GM12878 (cell line): ENCODE measurements around the gene SAXO1. TPM values are rescaled to one million over a fixed set of nuclear protein-coding genes. Genes with fewer than 3 reads are reported as not detected.

Experiments used
- ATAC-seq: fragments of 200-7000 bp; cut with Tn5 transposase; 3 replicates; pipeline ENCODE4 v1.9.1; 2020; ENCODE audit warnings: mild to moderate bottlenecking, moderate library complexity
- BruUV-seq: library from RNA; stranded (reverse); fragments of 400-500 nt; replicated peaks from 2 replicates; lab custom pipeline; 2021; lab: Mats Ljungman, UMichigan
- CTCF ChIA-PET: fragments of 300-600 bp; sonication (Branson Sonifier 250); formaldehyde crosslinking; extraction: SDS; loops from one replicate; lab custom pipeline; 2021; ENCODE audit warnings: inconsistent platforms; lab: Yijun Ruan, JAX
- POLR2A ChIA-PET: fragments of 350-600 bp; formaldehyde crosslinking; extraction: SDS; loops from one replicate; lab custom pipeline; 2021; ENCODE audit warnings: inconsistent platforms; lab: Charles Lee
- RAD21 ChIA-PET: fragments of 300-600 bp; sonication (Branson Sonifier 250); formaldehyde crosslinking; loops from one replicate; lab custom pipeline; 2023; ENCODE audit warnings: antibody characterized with exemption; ENCODE audit not compliant: unreplicated experiment; lab: Charles Lee
- SMC1A ChIA-PET: fragments of 300-600 bp; sonication (Branson Sonifier 250); formaldehyde crosslinking; loops from one replicate; lab custom pipeline; 2023; ENCODE audit not compliant: unreplicated experiment, uncharacterized antibody; lab: Charles Lee
- DNase-seq: peaks from one replicate; pipeline ENCODE4 v3.0.0-alpha.2; 2011; ENCODE audit warnings: low read depth, low spot score
- FAIRE-seq: peaks from 3 replicates; lab custom pipeline; 2011; peaks lifted over from hg19 to GRCh38; lab: Jason Lieb, UNC
- H2AFZ ChIP-seq: 2 replicates; pipeline ENCODE4 v1.6.0; 2011; ENCODE audit warnings: low read depth, low read length, control low read depth; ENCODE audit not compliant: control insufficient read depth
- H3K27ac ChIP-seq: 2 replicates; pipeline ENCODE4 v1.5.1; 2011; ENCODE audit warnings: control low read depth; ENCODE audit not compliant: control insufficient read depth, insufficient read depth
- H3K27me3 ChIP-seq, 2 experiments: replicated peaks in 1 of 2; 2 replicates each; pipeline versions ENCODE4 v1.6.0 to v1.6.1; 2011; ENCODE audit warnings: low read length in 1 of 2; ENCODE audit not compliant: control insufficient read depth in 2 of 2, insufficient read depth in 2 of 2
- H3K36me3 ChIP-seq, 2 experiments: 2 replicates each; pipeline ENCODE4 v1.5.1; 2011; ENCODE audit warnings: low read length in 1 of 2; ENCODE audit not compliant: control insufficient read depth in 2 of 2, insufficient read depth in 2 of 2
- H3K4me1 ChIP-seq: 2 replicates; pipeline ENCODE4 v1.6.1; 2011; ENCODE audit warnings: mild to moderate bottlenecking, low read length, moderate library complexity, mixed read lengths; ENCODE audit not compliant: control insufficient read depth, insufficient read depth
- H3K4me2 ChIP-seq: 2 replicates; pipeline ENCODE4 v1.6.0; 2011; ENCODE audit warnings: control low read depth; ENCODE audit not compliant: control insufficient read depth, insufficient read depth
- H3K4me3 ChIP-seq: fragments of 200-600 bp; sonication (generic); 2 replicates; pipeline ENCODE4 v1.5.1; 2016
- H3K79me2 ChIP-seq: 2 replicates; pipeline ENCODE4 v1.6.0; 2011; ENCODE audit warnings: low read length; ENCODE audit not compliant: control insufficient read depth, insufficient read depth
- H3K9ac ChIP-seq: 2 replicates; pipeline ENCODE4 v1.8.0; 2011; ENCODE audit warnings: low read length, control low read depth, mixed read lengths; ENCODE audit not compliant: control insufficient read depth, insufficient read depth
- H3K9me3 ChIP-seq: replicated peaks from 3 replicates; pipeline ENCODE4 v1.5.1; 2011; ENCODE audit warnings: mild to moderate bottlenecking, low read length; ENCODE audit not compliant: control insufficient read depth, insufficient read depth
- H4K20me1 ChIP-seq: 2 replicates; pipeline ENCODE4 v1.6.0; 2011; ENCODE audit not compliant: control insufficient read depth, insufficient read depth
- EP300 ChIP-seq, 2 experiments: fragments of 150-350 bp in 1 of 2; IDR thresholded peaks; 2 replicates each; pipeline ENCODE4 v1.6.1; 2011 to 2012; ENCODE audit warnings: low read depth in 2 of 2, low read length in 2 of 2, borderline replicate concordance in 1 of 2, improper control_type of control experiment in 1 of 2, inconsistent platforms in 1 of 2; ENCODE audit not compliant: control insufficient read depth in 1 of 2
- ETV6 ChIP-seq, 2 experiments: fragments of 450-650 bp in 1 of 2; IDR thresholded peaks in 1 of 2; conservative IDR thresholded peaks in 1 of 2; 2 replicates each; pipeline ENCODE4 v1.6.1; 2014; ENCODE audit warnings: antibody characterized with exemption in 1 of 2, borderline replicate concordance in 1 of 2, low read depth in 1 of 2, mild to moderate bottlenecking in 1 of 2, moderate library complexity in 1 of 2
- HCFC1 ChIP-seq: fragments of 150-350 bp; IDR thresholded peaks from 2 replicates; pipeline ENCODE4 v1.6.1; 2014; ENCODE audit warnings: low read length
- KAT2A ChIP-seq: conservative IDR thresholded peaks from 2 replicates; pipeline ENCODE4 v1.6.1; 2011; ENCODE audit warnings: low read depth, low read length; ENCODE audit not compliant: control insufficient read depth
- MEF2B ChIP-seq: fragments of 450-650 bp; IDR thresholded peaks from 2 replicates; pipeline ENCODE4 v1.6.1; 2018; ENCODE audit warnings: mild to moderate bottlenecking, moderate library complexity; ENCODE audit not compliant: partially characterized antibody, poor library complexity, severe bottlenecking
- PAX8 ChIP-seq: fragments of 450-650 bp; IDR thresholded peaks from 2 replicates; pipeline ENCODE4 v1.6.1; 2017; ENCODE audit warnings: mild to moderate bottlenecking, moderate library complexity
- SREBF1 ChIP-seq: IDR thresholded peaks from 2 replicates; pipeline ENCODE4 v1.6.1; 2012; ENCODE audit warnings: mild to moderate bottlenecking, low read length
- TAF1 ChIP-seq: IDR thresholded peaks from 2 replicates; pipeline ENCODE4 v1.6.1; 2011; ENCODE audit warnings: mild to moderate bottlenecking, low read depth, low read length, borderline replicate concordance
- YY1 ChIP-seq: IDR thresholded peaks from 2 replicates; pipeline ENCODE4 v1.6.1; 2011; ENCODE audit warnings: low read depth, mild to moderate bottlenecking, low read length
- WGBS: methylation state at CpG from one replicate; pipeline ENCODE4 v1.1.6; 2016; ENCODE audit warnings: low lambda C conversion rate; ENCODE audit not compliant: insufficient replicate concordance, insufficient coverage; ENCODE audit errors: missing lambda C conversion rate; 5-methylcytosine and 5-hydroxymethylcytosine counted together
- in situ Hi-C: fragments of 300-500 bp; cut with MboI; formaldehyde crosslinking; loops from 9 replicates; pipeline ENCODE4 v1.14.3; 2018; ENCODE audit warnings: mixed read lengths
- intact Hi-C: fragments of 100-400 bp; cut with micrococcal nuclease; formaldehyde crosslinking; loops from one replicate; pipeline ENCODE4 v1.14.2; 2022; ENCODE audit not compliant: unreplicated experiment
- polyA plus RNA-seq, 11 experiments: library from polyadenylated mRNA; depleted of rRNA in 4 of 11; unstranded in 6 of 11; stranded (reverse) in 5 of 11; fragments of >200 nt; fragmentation: Nextera tagmentation in 4 of 11; fragmentation: Illumina TruSeq in 1 of 11; extraction: Ambion mirVana in 4 of 11; extraction: Trizol in 1 of 11; gene quantifications; 1 replicate in 1 of 11; 2 replicates in 10 of 11; pipeline versions ENCODE4 v1.2.1 to v1.2.3, GENCODE V29; 2011 to 2016; ENCODE audit warnings: inconsistent platforms in 2 of 11, missing spikeins in 2 of 11, low read depth in 1 of 11
- total RNA-seq, 4 experiments: library from RNA; depleted of rRNA in 3 of 4; stranded (reverse); fragments of >200 nt in 3 of 4; fragmentation: Illumina TruSeq in 1 of 4; extraction: Trizol in 1 of 4; gene quantifications; 2 replicates each; pipeline versions ENCODE4 v1.2.1 to v1.2.3, GENCODE V29; 2013 to 2021
- TF ChIP-seq, protein P1 (sequence below): IDR thresholded peaks from 2 replicates; pipeline ENCODE4 v1.6.1; 2012; ENCODE audit warnings: low read depth, low read length, improper control_type of control experiment
- TF ChIP-seq, protein P2 (sequence below): fragments of 450-650 bp; IDR thresholded peaks from 2 replicates; pipeline ENCODE4 v1.6.1; 2016; ENCODE audit warnings: mild to moderate bottlenecking
- TF ChIP-seq, protein P3 (sequence below): IDR thresholded peaks from 2 replicates; pipeline ENCODE4 v1.6.1; 2012; ENCODE audit warnings: improper control_type of control experiment, low read depth, low read length; ENCODE audit not compliant: insufficient replicate concordance

Gene SAXO1
- total and polyA plus RNA-seq, 10 of the 15 experiments (the other 5 are each of a cell fraction or from before 2014, with no cell fraction given): under 0.01 to 0.01 TPM; not detected in 8

DNA sequence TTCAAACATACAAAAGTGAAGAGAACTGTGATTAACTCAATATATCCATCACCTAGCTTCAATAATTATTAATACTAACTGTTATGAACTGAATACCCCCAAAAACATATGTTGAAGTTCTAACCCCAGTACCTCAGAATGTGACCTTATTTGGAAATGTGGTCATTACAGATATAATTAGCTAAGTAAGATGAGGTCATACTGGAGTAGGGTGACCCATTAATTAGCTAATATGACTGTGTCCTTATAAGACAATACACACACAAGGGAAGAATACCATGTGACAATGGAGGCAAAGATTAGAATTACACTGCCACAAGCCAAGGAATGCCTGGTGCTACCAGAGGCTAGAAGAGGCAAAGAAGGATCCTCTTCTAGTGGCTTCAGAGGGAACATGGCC lies 24.0 kb upstream of the SAXO1 start (continued):
- no peak for TF ChIP-seq EP300 (IDR thresholded peaks at IDR 0.05; ENCODE audit: borderline replicate concordance in 1 of 2, control insufficient read depth in 1 of 2, low read depth in 2 of 2, low read length in 2 of 2)

DNA sequence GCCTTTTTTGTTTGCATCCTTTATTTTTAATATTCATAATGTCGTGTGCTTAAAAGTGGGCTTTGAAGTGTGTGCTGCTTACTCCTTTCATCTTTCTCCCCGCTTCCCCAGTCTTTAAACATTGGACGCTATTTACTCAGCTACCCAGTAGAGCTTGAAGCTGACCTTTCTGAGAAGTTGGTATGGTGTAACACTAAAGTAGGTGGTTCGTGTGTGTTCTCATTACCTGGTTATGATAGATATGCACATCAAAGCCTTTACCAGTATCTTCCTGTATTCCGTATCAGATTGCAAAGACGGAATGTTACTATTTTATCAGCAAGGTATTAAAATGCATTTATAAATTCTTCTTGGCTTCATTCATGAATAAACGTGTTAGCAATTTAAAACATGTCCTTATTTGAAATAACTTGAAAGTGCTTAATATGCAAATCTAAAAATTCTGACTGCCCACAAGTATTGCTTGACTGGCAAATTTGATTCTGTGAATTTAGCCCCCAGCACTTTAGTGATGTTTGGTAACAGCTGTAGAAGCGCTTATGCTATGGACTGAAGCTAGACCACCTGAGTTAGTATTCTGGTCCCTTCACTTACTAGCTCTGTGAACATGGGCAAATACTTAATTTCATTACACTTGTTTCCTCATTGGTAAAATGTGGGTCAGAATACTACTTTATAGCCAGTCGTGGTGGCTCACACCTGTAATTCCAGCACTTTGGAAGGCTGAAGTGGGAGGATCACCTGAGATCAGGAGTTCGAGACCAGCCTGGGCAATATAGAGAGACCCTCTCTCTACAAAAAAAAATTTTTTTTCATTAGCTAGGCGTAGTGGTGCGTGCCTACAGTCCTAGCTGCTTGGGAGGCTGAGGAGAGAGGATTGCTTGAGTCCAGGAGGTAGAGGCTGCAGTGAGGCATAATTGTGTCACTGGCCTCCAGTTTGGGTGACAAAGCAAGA lies 17.9 kb upstream of the SAXO1 start:
- ATAC-seq: no peak
- RAD21 ChIA-PET: interaction anchor here (0.7 to 3.4 kb wide), 5 partner anchors 46 to 407 kb away, joined by 3 to 64 read pairs (median 5); no protein-coding TSS in a partner anchor
- no peak for DNase-seq
- 40% methylated on average over 12 of the region's 12 CpGs for WGBS
- Histone ChIP-seq H3K4me3 (peak overlapping the region; percentile 88), H4K20me1 (0 out of 2 replicates have a peak, but pooled peaks cover 3% of the 10 kb centered on the region), H3K9ac (peak overlapping the region; percentile 79; the same call in 1 of the 2 replicates), H2AFZ (no peak overlapping the region), H3K4me1 (peaks cover 5% of the 10 kb centered on the region), H3K27ac (no peak overlapping the region), H3K36me3 (no peaks in the 10 kb centered on the region), H3K4me2 (peak overlapping the region; percentile 75), H3K79me2 (peaks cover 27% of the 10 kb centered on the region), H3K27me3 (no peaks in the 10 kb centered on the region), H3K9me3 (no peaks in the 10 kb centered on the region)
- BruUV-seq: no TSS peak
- FAIRE-seq: no peak
- intact Hi-C loops (no loop called here), in situ Hi-C loops (loop anchor here (5.0 kb wide), 1 partner anchor 121 kb away; no protein-coding TSS in a partner anchor)
- CTCF ChIA-PET: interaction anchor here (0.6 to 3.8 kb wide), 16 partner anchors 12 to 1304 kb away, joined by 3 to 40 read pairs (median 4); no protein-coding TSS in a partner anchor
- SMC1A ChIA-PET: interaction anchor here (0.8 to 3.0 kb wide), 14 partner anchors 9 to 416 kb away, joined by 3 to 15 read pairs (median 4); no protein-coding TSS in a partner anchor
- TF ChIP-seq SREBF1: no peak
- no peak for TF ChIP-seq HCFC1
- no peak for TF ChIP-seq TAF1
- no peak for TF ChIP-seq PAX8
- TF ChIP-seq KAT2A: no peak
- TF ChIP-seq, protein P1, sequence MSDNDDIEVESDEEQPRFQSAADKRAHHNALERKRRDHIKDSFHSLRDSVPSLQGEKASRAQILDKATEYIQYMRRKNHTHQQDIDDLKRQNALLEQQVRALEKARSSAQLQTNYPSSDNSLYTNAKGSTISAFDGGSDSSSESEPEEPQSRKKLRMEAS: no peak
- TF ChIP-seq, protein P2, sequence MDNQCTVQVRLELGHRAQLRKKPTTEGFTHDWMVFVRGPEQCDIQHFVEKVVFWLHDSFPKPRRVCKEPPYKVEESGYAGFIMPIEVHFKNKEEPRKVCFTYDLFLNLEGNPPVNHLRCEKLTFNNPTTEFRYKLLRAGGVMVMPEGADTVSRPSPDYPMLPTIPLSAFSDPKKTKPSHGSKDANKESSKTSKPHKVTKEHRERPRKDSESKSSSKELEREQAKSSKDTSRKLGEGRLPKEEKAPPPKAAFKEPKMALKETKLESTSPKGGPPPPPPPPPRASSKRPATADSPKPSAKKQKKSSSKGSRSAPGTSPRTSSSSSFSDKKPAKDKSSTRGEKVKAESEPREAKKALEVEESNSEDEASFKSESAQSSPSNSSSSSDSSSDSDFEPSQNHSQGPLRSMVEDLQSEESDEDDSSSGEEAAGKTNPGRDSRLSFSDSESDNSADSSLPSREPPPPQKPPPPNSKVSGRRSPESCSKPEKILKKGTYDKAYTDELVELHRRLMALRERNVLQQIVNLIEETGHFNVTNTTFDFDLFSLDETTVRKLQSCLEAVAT: no peak
- no peak for TF ChIP-seq MEF2B
- TF ChIP-seq ETV6 (conservative IDR thresholded peaks at IDR 0.05 in 1 of 2, IDR thresholded peaks at IDR 0.05 in 1 of 2; ENCODE audit: borderline replicate concordance in 1 of 2, low read depth in 1 of 2): no peak
- TF ChIP-seq, protein P3, sequence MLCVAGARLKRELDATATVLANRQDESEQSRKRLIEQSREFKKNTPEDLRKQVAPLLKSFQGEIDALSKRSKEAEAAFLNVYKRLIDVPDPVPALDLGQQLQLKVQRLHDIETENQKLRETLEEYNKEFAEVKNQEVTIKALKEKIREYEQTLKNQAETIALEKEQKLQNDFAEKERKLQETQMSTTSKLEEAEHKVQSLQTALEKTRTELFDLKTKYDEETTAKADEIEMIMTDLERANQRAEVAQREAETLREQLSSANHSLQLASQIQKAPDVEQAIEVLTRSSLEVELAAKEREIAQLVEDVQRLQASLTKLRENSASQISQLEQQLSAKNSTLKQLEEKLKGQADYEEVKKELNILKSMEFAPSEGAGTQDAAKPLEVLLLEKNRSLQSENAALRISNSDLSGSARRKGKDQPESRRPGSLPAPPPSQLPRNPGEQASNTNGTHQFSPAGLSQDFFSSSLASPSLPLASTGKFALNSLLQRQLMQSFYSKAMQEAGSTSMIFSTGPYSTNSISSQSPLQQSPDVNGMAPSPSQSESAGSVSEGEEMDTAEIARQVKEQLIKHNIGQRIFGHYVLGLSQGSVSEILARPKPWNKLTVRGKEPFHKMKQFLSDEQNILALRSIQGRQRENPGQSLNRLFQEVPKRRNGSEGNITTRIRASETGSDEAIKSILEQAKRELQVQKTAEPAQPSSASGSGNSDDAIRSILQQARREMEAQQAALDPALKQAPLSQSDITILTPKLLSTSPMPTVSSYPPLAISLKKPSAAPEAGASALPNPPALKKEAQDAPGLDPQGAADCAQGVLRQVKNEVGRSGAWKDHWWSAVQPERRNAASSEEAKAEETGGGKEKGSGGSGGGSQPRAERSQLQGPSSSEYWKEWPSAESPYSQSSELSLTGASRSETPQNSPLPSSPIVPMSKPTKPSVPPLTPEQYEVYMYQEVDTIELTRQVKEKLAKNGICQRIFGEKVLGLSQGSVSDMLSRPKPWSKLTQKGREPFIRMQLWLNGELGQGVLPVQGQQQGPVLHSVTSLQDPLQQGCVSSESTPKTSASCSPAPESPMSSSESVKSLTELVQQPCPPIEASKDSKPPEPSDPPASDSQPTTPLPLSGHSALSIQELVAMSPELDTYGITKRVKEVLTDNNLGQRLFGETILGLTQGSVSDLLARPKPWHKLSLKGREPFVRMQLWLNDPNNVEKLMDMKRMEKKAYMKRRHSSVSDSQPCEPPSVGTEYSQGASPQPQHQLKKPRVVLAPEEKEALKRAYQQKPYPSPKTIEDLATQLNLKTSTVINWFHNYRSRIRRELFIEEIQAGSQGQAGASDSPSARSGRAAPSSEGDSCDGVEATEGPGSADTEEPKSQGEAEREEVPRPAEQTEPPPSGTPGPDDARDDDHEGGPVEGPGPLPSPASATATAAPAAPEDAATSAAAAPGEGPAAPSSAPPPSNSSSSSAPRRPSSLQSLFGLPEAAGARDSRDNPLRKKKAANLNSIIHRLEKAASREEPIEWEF: no peak
- TF ChIP-seq YY1: no peak
- POLR2A ChIA-PET: interaction anchor here (0.5 to 1.1 kb wide), 6 partner anchors 53 to 408 kb away, joined by 3 to 8 read pairs (median 4); partner anchors contain the start of gene DENND4C
